ENCODE measurements around the gene SUPT20HL1.
A peak's percentile ranks its signal among the peaks of the same experiment; 100 is the strongest.
"Not testable (repeated sequence)": the region's sequence is repeated elsewhere in the genome, so short reads cannot be mapped to it uniquely, and the experiment has no call there.

Gene SUPT20HL1

GRCh38 chrX:24363432-24364181 lies 3.2 kb downstream of the SUPT20HL1 start:
- DNase-seq (ENCODE audit: low read depth in 2 of 2), result not testable (repeated sequence)

GRCh38 chrX:24364326-24364725 lies 3.9 kb downstream of the SUPT20HL1 start:
- DNase-seq (ENCODE audit: low read depth in 2 of 2), result no peak

DNA sequence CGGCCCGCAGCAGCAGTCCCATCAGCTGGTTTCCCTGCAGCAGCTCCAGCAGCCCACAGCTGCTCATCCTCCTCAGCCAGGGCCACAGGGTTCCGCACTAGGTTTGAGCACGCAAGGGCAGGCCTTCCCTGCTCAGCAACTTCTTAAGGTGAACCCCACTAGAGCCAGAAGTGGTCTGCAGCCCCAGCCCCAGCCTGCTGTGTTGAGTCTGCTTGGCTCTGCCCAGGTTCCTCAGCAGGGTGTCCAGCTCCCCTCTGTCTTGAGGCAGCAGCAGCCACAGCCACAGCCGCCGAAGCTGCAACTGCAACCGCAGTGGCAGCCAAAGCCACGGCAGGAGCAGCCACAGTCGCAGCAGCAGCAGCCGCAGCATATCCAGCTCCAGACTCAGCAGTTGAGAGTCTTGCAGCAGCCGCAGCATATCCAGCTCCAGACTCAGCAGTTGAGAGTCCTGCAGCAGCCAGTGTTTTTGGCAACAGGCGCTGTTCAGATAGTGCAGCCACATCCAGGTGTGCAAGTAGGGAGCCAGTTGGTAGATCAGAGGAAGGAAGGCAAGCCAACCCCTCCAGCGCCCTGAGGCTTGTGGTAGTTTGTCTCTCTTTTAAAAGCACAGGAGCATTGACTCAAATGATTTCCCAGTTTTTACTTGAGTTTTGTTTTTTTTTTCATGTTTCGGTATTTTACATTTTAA lies 4.6 kb downstream of the SUPT20HL1 start:
- no peak for DNase-seq (ENCODE audit: low read depth in 2 of 2)

DNA sequence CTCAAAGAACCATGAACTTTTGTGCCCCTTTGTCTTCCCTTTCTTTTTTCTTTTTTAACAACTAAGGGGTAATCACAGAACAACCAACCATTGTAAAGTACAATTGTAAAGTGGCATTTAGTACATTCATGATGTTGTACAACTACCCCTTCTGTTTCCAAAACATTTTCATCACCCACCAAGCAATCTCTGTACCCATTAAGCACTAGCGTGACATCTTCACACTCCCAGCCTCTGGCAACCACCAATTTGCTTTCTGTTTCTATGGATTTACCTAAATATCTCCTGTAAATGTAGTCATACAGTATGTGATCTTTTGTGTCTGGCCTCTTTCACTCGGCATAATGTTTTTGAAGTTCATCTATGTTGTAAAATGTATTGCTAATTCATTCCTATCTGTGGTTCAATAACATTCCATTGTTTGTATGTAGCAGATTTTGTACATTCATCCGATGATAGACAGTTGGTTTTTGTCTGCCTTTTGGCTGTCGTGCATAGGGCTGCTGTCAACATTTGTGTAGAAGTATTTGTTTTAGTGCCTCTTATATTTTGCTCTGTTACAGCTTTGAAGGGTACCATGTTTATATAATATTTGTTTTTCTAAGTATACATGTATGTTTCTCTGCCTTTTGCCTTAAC lies 6.4 kb downstream of the SUPT20HL1 start:
- not testable (repeated sequence) for DNase-seq (ENCODE audit: low read depth in 2 of 2)

DNA sequence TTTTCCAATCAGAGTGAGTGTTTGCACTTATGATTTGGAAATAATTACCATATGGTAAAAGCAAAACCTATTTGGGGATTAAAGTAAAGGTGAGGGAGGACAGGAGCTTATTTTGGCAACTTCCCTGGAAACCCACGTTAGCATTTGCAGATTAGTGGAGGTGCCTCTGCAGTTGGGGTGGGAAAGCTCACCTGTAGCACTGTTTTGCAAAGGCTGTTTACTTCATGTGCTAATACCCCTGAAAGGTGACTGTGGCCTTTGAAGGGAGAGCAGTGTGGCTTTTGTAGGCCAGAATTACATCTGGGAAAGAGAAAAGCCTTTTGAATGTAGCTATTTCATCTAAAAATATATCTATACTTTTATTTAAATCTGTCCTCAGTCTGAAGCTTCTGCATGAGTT lies 9.4 kb downstream of the SUPT20HL1 start:
- no peak for DNase-seq (ENCODE audit: low read depth in 2 of 2)

DNA sequence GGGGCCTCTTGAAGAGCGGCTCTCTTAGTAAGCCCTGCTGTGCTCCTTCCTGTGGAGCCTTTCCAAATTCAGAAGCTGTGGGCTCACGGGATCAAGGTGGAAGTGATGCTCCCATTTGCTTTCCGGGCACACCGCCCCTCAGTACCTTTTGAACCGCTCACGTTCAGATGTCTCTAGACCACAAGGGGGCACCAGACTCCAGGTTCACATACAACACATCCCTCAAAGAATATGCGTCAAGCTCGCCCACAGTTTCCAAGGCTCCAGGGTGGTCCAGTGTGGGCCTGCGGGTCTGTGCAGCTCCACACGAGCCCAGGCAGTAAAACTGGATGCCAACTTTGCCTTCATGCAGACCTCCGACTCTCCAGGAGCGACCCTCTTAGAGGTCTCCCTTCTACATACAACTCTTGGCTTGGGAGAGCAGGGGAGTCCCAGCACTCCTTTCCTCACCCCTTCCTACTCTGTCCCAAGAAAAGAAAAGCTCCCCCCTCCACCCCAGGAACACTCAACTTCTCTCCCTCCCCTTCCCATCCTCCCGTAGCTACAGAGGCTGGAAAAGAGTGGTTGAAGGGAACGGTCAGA lies 11.0 kb downstream of the SUPT20HL1 start:
- DNase-seq (ENCODE audit: low read depth in 2 of 2), result peak; percentile 36 to 60

DNA sequence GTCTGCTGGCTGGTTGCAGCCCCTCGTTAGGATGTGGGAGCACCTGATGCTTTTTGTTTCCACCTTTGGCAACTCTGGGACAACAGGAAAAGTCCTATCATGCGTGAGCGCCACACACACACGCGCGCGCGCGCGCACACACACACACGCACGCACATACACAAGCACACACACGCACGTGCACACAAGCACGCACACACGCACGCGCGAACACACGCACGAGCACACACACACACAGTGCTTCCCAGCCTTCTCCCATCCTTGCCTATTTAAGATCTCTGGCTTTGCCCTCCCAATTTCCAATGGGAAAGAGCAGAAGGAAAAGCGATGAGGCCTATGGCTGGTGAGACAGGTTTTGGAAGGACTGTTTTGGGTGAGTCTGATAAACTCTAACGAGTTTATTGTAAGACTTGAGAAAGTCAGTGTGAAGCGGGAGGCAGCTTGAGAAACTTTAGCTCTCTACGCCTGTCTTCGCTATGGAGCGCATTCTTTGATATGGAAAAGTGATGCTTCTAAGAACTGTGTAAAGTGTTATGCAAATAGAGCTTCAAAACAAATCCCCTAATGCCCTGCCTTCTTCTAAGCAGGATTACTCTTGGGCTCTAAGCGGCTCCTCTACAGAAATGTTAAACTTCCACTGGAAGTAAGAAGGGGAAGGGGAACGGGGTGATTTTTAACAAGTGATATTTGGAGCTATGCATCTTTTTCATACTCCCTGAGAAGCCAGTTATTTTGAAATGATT lies 11.8 kb downstream of the SUPT20HL1 start:
- no peak for DNase-seq (ENCODE audit: low read depth in 2 of 2)

DNA sequence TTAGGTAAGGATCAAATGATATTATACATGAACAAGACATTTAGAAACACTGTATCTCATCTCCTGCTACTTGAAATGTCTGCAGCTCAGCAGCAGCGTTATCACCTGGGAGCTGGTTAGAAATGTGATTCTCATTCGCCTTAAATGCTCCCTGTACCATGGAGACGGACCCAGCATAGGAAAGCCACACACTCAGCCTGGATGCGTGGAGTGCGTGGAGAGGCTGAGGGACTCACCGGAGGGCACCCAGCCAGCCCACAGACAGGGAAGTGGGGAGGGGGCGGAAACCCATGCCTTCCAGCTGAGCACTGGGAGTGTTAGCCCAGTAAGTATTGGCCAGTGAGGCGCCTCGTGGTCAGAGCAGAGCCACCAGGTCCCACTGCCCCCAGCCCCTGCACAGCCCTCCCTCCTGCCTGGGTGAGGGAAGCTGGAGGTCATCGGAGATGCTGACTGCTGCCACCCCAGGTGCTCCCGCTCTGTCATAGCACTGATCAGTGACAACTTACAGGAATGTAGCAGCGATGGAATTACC lies 15.2 kb downstream of the SUPT20HL1 start:
- no peak for DNase-seq (ENCODE audit: low read depth in 2 of 2)

DNA sequence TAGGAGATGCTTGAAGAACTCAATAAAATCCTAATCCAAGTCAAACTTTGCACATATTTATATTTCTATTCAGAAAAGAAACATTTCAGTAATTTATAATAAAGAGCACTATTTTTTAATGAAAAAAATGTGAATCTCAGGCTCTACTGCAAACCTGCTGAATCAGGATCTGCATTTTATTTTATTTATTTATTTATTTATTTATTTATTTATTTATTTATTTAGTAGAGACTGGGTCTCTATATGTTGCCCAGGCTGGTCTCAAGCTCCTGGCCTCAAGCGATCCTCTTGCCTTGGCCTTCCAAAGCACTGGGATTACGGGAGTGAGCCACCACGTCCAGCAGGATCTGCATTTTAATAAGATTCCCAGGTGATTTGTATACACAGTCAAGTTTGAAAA lies 16.0 kb downstream of the SUPT20HL1 start:
- no peak for DNase-seq (ENCODE audit: low read depth in 2 of 2)

DNA sequence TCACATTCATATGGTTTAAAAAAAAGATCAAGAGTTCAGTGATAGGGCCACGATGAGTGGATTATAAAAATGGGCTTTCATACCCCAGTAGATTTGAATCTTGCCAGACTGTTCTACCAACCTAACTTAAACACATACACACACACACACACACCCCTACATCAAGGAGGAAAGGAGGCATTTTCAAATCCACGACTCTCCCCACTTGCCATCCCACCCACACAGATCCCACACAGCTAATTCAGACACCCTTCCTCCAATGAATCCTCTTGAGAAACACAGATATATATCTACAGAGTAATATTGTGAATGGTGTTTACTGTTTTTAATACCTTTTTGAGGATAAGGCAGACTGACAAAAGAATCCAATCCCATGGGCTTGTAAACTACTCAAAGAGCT lies 16.8 kb downstream of the SUPT20HL1 start:
- DNase-seq (ENCODE audit: low read depth in 2 of 2), result no peak

- no peak for DNase-seq (ENCODE audit: low read depth in 2 of 2)
These were observed 17.6 kb downstream of the SUPT20HL1 start for GRCh38 chrX:24377911-24378468.

GRCh38 chrX:24378706-24379105 lies 18.3 kb downstream of the SUPT20HL1 start:
- DNase-seq (ENCODE audit: low read depth in 2 of 2), result no peak

DNA sequence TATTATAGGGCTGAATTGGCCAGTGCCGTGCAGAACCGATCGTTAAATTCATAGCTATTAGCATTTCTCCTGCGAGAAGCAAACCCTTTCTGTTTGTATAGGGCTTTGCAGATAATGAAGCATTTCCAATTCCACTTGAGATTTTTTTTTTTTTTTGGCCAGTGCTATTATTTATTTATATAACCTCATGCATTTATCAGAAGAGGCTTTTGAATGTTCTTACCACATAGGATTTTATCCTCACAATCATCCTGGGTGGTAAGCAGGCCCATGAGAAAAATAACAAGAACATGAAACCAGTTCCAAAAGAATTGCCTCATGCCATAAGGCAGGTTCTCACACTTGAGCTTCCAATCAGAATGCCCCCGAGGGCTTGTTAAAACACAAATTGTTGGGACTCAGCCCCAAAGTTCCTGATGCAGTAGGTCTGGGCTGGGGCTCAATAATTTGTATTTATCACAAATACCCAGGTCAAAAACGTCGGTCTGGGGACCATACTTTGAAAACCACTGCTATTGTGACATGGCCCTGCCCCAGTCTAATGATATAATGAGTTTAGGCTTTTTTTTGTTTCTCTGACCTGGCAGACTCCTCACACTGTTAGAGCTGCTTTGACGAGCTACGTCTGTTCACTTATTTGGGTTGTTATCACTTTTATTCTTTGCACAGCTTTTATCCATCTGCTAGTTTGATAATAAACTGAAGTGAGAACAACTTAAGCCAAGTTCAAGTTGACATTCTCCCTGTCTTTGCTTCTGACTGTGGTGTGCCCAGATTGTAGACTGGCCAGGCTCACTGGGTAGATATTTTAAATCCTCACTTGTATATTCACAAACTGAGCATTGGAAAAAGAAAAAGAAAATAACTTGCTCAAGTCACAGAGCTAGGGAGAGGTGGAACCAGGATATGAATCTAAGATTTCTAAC lies 20.1 kb downstream of the SUPT20HL1 start:
- no peak for DNase-seq (ENCODE audit: low read depth in 2 of 2)

DNA sequence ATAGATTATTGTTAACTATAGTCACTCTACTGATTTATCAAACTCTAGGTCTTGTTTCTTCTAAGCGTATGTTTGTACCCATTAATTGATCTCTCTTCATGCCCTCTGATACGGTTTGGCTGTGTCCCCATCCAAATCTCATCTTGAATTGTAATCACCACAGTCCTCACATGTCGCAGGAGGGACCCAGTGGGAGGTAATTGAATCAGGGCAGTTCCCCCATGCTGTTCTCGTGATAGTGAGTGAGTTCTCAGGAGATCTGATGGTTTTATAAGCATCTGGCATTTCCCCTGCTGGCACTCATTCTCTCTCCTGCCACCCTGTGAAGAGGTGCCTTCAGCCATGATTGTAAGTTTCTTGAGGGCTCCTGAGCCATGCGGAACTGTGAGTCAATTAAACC lies 21.9 kb downstream of the SUPT20HL1 start:
- DNase-seq (ENCODE audit: low read depth in 2 of 2), result not testable (repeated sequence)

DNA sequence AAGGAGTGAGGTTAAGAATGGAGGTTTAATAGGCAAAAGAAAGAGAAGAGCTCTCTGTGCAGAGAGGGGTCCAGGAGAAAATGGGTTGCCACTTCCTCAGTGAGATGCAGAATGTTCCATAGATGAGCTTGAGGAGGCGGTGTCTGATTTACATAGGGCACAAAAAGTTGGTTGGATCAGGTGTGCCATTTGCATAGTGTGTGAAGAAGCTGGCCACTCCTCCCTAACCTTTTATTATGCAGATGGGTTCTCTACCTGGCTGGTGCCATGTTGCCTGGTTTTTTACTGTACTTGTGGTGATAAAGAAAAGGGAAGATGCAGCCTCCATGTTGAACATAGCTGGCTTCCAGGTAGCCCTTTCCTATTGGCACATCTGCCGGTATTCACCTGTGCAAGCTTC lies 27.3 kb downstream of the SUPT20HL1 start:
- no peak for DNase-seq (ENCODE audit: low read depth in 2 of 2)

GRCh38 chrX:24391389-24391788 lies 30.9 kb downstream of the SUPT20HL1 start:
- DNase-seq (ENCODE audit: low read depth in 2 of 2), result no peak

DNA sequence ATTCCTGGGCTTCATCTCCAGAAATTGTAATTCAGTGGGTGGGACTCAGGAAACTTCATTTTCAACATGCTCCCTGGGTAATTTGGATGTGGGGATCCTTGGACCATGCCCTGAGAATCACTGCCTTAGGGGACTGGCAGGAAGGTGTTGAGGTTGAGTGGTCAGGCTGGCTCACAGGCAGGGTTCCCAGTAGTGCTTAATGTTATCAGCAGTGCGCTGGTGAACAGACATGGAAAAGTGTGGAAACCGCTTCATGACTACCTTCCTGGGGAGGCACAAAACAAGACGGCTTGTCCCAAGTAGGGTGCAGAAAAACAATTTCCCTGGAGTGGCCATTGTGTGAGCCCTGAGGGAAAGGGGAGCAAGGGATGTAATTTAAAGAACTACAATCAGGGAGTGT lies 31.4 kb downstream of the SUPT20HL1 start:
- no peak for DNase-seq (ENCODE audit: low read depth in 2 of 2)

DNA sequence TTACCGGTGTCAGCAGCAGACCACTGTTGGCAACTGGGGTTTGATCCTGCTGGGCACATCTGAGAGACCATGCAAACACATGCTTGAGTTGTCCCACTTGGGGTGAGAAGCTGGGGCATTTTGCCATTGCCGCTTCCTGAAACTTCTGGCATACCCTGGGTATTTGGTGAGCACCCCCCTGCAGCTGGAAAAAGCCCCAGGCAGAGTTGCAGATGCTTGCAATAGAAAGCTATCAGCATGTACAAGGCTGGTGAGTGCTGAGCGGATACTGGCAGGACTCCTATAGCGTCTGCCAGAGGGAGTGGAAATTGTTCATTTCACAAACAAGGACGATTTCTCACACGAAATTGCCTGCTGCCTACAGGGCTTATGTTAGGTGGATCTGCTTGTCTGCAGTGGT lies 32.3 kb downstream of the SUPT20HL1 start:
- no peak for DNase-seq (ENCODE audit: low read depth in 2 of 2)

- peak in 1 of 2 donors; percentile 33 for DNase-seq (ENCODE audit: low read depth in 2 of 2)
These were observed 35.3 kb downstream of the SUPT20HL1 start for GRCh38 chrX:24395775-24396174.

Data from stimulated activated CD4-positive, alpha-beta T cell treated with anti-CD3 and anti-CD28 coated beads, Interleukin-15, amount 100 ng/mL, for 48 hours (primary cell).